HG03575 (cell line): Measurements from ENCODE around the gene PLB1.

ENCODE experiments used
- ATAC-seq: cut with Tn5 transposase; IDR thresholded peaks from one replicate; pipeline ENCODE4 v1.9.1; 2021; ENCODE audit not compliant: unreplicated experiment, insufficient number of reproducible peaks, low FRiP score; ENCODE audit errors: extremely low read depth

PLB1 gene

GRCh38 chr2:28615706-28616105 is 119.8 kb downstream of the PLB1 start:
- ATAC-seq = no peak

DNA sequence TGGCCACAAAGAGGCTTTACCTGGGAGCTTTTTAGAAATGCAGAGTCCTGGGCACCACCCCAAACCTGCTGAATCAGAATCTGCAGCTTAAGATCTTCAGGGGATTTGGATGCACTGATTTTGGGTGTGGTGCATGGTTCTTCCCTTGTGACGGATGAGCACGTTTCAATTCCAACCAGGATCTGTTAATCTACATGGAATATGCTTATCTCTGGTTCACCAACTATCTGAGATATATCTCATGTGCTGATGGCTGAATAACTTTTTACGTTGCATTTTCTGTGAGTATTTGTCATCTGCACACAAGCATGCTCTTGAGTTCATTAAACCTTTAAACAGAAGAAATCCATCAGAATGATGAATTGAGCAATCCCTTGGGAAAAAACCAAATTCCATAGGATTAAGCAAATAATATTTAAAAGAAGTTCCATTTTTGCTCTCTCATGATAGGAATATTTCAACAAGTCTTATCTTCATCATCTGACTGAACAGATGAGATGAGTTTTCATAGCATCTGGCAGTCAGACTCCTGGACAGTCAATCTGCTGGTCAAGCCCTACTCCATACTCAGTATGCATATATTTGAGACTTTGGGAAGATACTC is 120.6 kb downstream of the PLB1 start:
- ATAC-seq = no peak

GRCh38 chr2:28617502-28618184 is 121.8 kb downstream of the PLB1 start:
- ATAC-seq = no peak

DNA sequence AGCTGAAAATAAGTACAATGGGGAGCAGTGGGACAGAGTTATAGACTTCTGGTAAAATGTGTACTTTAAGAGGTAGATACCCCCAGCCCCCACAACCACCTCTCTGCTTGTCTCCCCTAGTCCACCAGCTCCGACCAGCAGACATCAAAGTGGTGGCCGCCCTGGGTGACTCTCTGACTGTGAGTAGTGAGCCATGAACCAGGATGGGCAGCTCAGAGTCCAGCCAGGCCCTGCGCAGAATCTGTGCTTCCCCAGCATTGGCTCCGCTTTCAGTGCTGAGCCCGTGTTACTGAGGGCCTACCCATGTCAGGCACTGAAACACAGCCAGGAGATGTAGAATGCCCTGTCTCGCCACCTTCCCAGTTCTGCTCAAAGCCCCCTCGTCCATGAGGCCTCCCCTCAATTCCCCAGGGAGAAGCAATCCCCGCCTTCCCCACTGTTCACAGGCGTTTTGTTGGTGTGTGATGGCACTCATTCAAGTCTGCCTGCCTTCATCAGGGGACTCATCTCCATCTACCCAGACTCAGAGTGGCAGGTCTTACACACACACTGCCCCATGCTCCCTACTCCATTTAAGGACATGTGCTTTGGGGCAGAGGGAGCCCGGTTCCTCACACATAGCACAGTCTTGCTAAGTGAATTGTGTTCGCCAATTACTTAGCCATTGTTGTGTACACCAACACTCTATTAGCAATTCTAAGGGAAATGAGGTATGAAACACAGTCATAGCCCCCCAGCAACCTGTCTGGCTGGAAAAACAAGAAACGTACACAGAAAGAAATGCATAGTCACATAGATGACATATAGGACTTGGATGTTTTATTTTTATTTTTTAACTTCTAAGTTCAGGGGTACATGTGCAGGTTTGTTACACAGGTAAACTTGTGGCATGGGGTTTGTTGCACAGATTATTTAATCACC is 122.6 kb downstream of the PLB1 start:
- no peak for ATAC-seq

DNA sequence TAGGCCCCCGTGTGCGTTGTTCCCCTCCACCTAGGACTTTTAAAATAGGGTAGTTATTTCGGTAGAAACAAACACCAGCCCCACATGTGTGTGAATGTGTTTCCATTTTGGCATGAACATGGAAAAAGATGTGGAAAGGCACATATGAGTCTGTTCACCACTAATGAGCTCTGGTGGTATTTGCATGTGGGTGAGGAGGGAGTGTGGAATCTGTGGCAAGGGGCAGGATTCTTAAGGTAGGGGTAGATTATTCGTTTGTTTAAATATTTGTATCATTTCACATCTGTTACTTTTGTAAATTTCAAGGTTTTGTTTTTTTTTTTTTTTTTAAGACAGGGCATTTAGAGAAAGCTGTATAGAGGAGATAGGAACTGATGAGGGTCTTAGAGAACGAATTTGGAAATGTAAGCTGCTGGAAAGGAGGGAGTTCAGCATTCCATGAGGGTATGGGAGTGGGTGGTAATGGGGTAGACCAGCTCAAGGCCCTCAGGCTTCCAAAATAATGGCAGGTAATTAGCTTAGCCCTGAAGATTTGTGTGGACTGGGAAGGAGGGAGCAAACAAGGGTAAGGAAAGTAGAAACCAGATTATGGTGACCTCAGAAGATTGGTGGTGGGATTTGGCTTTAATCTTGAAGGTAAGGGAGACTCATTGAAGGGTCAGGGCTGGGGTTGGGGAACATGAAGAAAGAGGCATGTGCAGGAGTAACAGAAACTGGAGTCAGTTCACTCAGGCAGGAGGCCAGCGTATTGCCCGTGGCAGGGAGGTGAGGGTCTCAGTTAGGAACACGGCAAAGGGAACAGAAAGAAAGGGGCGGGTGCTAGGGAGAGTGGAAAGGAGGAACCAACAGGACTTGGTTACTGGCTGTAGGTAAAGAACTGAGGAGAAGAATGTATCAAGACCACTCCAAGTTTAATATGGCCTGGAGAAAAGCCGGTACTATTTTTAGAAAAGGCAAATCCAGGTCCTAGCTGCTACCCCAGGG is 123.6 kb downstream of the PLB1 start:
- ATAC-seq = no peak

DNA sequence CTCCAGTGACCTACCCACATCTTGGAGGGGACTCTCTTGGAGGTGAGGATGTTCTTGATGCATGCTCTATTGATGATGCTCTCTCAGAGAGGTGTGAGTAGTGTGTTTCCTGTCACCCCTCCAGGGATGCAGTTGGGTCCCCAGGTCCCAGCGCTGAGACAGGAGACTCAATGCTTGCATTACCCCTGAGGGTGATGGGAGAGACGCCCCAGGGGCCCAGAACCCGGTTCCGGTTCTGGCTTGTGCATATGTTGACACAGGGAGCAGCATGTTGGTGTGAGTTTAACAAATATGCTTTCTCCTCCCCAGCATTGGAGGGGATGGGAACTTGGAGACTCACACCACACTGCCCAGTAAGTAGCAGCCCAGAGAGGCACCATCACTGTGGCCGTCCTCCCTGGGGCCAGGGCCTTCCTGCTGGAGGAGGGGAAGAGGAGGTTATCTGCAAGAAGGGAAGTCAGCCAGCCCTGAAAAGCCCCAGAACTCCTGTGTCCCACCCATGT is 124.5 kb downstream of the PLB1 start:
- no peak for ATAC-seq

DNA sequence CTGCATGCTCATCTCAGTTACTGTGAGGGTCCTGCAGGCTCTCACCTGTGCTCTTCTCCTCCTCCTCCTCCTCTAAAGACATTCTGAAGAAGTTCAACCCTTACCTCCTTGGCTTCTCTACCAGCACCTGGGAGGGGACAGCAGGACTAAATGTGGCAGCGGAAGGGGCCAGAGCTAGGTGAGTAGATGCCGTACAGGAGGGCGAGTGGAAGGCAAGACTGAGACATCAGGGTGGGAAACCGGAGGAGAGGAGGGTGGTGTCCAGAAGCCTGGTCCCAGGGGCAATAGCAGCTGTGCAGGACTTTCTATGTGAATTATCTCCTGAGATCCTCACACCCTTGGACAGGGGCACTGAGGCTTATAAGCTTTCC is 124.9 kb downstream of the PLB1 start:
- no peak for ATAC-seq

- ATAC-seq = no peak
Measured at GRCh38 chr2:28621172-28622100, 125.6 kb downstream of the PLB1 start.

- no peak for ATAC-seq
Measured at GRCh38 chr2:28622101-28622499, 126.2 kb downstream of the PLB1 start.

GRCh38 chr2:28623582-28624405 is 127.9 kb downstream of the PLB1 start:
- no peak for ATAC-seq

- ATAC-seq = no peak
Measured at GRCh38 chr2:28624436-28624792, 128.6 kb downstream of the PLB1 start.

DNA sequence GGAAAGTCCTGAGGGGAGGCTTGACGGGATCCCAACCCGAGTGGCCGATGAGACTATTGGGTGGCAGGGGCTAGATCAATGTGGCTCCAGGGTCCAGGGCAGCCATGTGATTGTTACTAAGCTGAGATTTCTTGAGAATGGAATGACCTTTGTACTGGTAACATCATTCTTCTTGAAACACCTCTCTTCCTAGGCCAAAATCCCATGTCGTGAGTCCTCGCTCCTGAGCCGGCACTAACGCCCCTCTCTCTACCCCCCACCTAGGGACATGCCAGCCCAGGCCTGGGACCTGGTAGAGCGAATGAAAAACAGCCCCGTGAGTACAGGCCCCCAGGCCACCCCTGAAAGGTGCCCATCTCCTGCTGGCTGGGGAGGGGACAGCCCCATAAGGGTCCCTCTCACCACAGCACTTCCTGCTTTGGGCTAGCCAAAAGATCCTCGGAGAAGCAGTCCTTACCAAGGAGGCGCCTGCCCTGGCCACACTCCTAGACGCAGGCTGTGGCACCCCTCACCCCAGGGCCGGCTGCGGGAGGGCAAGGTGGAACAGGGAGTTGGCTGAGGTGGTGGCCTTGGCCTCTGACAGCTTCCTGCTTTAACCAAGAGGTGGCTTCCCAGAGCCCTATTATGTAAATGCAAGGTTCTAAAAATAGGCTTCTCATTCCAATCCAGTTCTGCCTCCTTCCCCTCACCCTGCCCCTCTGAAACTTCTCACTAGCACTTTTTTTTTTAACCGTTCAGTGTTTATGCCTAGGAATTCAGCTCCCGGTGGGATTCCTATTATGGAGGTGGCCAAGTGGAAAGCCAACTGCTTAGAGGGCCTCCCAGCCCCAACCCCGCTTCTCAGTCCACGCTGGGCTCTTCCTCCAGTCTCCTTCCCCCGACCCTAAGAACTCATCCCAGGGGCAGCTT is 129.2 kb downstream of the PLB1 start:
- ATAC-seq = no peak

GRCh38 chr2:28626376-28626775 is 130.5 kb downstream of the PLB1 start:
- no peak for ATAC-seq

DNA sequence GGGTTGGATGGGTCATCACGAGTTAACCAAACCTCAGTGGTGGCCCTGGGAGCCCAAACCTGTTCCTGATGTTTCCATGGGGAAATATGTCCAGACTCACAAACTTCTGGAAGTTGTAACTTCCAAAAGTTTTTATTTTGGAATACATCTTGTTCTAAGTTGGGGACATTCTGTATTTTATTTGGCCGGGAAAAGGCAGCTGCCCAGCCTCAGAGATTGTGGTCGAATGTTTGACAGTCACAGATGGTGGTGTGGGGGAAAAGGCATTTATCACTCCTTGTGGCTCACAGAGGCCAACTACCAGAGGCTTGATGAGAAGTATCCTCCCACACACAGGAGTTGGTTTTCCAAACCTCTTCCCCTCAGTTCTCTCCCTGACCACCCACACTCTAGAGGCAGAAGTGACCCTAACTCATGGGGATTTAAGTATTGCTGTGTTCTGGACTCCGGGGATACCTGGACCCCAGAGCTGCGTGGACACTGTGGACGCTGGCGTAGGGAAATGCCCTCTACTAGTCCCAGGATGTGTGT is 131.1 kb downstream of the PLB1 start:
- no peak for ATAC-seq

- ATAC-seq = no peak
Measured at GRCh38 chr2:28627722-28628480, 132.0 kb downstream of the PLB1 start.
